ENCODE measurements around the gene SNAPIN.
A peak's percentile ranks its signal among the peaks of the same experiment; 100 is the strongest.

SNAPIN gene

GRCh38 chr1:153680120-153680403, 21.6 kb downstream of the SNAPIN start:
- no peak for DNase-seq

- DNase-seq, result no peak
These were observed 24.2 kb downstream of the SNAPIN start for GRCh38 chr1:153682730-153683129.

- peak; percentile 27 for DNase-seq
These were observed 25.4 kb downstream of the SNAPIN start for GRCh38 chr1:153683854-153684253.

GRCh38 chr1:153684892-153685291, 26.4 kb downstream of the SNAPIN start:
- no peak for DNase-seq

GRCh38 chr1:153685544-153686340, 27.2 kb downstream of the SNAPIN start:
- no peak for DNase-seq

GRCh38 chr1:153687346-153688125, 29.0 kb downstream of the SNAPIN start:
- DNase-seq, result no peak

GRCh38 chr1:153688276-153688675, 29.8 kb downstream of the SNAPIN start:
- DNase-seq, result no peak

- no peak for DNase-seq
These were observed 30.3 kb downstream of the SNAPIN start for GRCh38 chr1:153688736-153689328.

- DNase-seq, result no peak
These were observed 35.0 kb downstream of the SNAPIN start for GRCh38 chr1:153693466-153693865.

GRCh38 chr1:153696741-153697140, 38.2 kb downstream of the SNAPIN start:
- no peak for DNase-seq

GRCh38 chr1:153697191-153698019, 38.9 kb downstream of the SNAPIN start:
- DNase-seq, result no peak

GRCh38 chr1:153698020-153698922, 39.8 kb downstream of the SNAPIN start:
- no peak for DNase-seq

GRCh38 chr1:153698923-153699714, 40.6 kb downstream of the SNAPIN start:
- DNase-seq, result peak; percentile 51

- no peak for DNase-seq
These were observed 41.3 kb downstream of the SNAPIN start for GRCh38 chr1:153699768-153700167.

GRCh38 chr1:153705484-153705883, 47.0 kb downstream of the SNAPIN start:
- DNase-seq, result no peak

- DNase-seq, result no peak
These were observed 52.5 kb downstream of the SNAPIN start for GRCh38 chr1:153711026-153711425.

Data from HCEC 1CT (cell line).